ENCODE results near the gene CAMK2A.

DNA sequence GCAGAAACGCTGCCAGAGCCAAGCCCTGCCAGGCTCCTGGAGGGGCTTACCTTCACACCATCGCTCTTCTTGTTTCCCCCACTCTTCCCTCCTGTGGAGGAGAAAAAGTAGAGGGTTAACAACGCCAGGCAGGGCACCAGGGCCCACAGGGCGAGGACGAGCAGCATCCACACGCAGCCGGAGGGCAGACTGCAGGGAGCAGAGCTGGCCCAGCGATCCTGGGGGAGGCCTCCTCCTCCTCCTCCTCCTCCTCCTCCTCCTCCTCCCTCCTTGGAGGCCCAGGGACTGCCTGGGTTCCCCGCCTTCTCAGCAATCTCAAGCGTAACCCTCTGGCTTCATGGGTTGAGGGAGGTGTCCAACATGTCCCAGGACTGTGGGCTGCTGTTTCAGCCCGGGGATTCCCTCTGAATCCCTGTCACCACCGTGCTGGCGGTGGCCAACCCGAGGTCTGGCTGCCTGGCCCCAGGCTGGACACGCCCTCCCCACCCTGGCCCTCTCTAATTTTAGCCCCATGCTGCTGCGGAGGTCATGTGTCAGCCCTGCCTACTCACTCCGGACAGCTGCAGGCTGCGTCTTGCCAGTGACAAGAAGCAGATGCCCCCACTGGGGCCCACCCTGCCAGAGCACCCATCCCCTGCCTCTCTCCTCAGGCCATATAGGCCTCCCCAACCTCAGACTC, 44.3 kb downstream of the CAMK2A start:
- TF ChIP-seq CTCF (IDR thresholded peaks at IDR 0.05; ENCODE audit: low read depth, low read length, poor library complexity, severe bottlenecking) (no peak), EZH2phosphoT487 (IDR thresholded peaks at IDR 0.05; ENCODE audit: borderline replicate concordance, low read length) (no peak)
